ENCODE measurements around the gene NFAT5. TPM values are rescaled to one million over a fixed set of nuclear protein-coding genes. Genes with fewer than 3 reads are reported as not detected.
"Not testable (repeated sequence)": the region's sequence is repeated elsewhere in the genome, so short reads cannot be mapped to it uniquely, and the experiment has no call there.

NFAT5 gene
- total RNA-seq, 1 donor from 2014 or later = 49.2 TPM

GRCh38 chr16:69637206-69637865 lies 71.6 kb downstream of the NFAT5 start:
- H3K27ac Mint-ChIP-seq; DNase-seq (ENCODE audit: low spot score); H3K27me3 Mint-ChIP-seq (ENCODE audit: low read depth); H3K4me1 Mint-ChIP-seq (ENCODE audit: low read depth); intact Hi-C loops (cut with micrococcal nuclease); H3K4me3 Mint-ChIP-seq (ENCODE audit: low read depth): not testable (repeated sequence)
- Mint-ChIP-seq H3K36me3 (ENCODE audit: low read depth) (peaks cover 54% of the 10 kb centered on the region), H3K9me3 (peaks cover 19% of the 10 kb centered on the region)

- H3K27ac Mint-ChIP-seq; H3K4me3 Mint-ChIP-seq (ENCODE audit: low read depth); DNase-seq (ENCODE audit: low spot score); H3K27me3 Mint-ChIP-seq (ENCODE audit: low read depth); intact Hi-C loops (cut with micrococcal nuclease); H3K4me1 Mint-ChIP-seq (ENCODE audit: low read depth); H3K9me3 Mint-ChIP-seq: not testable (repeated sequence)
- peaks cover 24% of the 10 kb centered on the region for H3K36me3 Mint-ChIP-seq (ENCODE audit: low read depth)
Measured at GRCh38 chr16:69643997-69644396, 78.2 kb downstream of the NFAT5 start.

GRCh38 chr16:69644790-69645189 lies 79.0 kb downstream of the NFAT5 start:
- no peaks in the 10 kb centered on the region for H3K27me3 Mint-ChIP-seq (ENCODE audit: low read depth)
- no peaks in the 10 kb centered on the region for H3K9me3 Mint-ChIP-seq
- no peak overlapping the region for H3K4me3 Mint-ChIP-seq (ENCODE audit: low read depth)
- H3K36me3 Mint-ChIP-seq (ENCODE audit: low read depth) = peaks cover 25% of the 10 kb centered on the region
- no peak overlapping the region for H3K27ac Mint-ChIP-seq
- DNase-seq (ENCODE audit: low spot score) = no peak
- intact Hi-C loops (cut with micrococcal nuclease) = no loop called here
- peaks cover 3% of the 10 kb centered on the region for H3K4me1 Mint-ChIP-seq (ENCODE audit: low read depth)

DNA sequence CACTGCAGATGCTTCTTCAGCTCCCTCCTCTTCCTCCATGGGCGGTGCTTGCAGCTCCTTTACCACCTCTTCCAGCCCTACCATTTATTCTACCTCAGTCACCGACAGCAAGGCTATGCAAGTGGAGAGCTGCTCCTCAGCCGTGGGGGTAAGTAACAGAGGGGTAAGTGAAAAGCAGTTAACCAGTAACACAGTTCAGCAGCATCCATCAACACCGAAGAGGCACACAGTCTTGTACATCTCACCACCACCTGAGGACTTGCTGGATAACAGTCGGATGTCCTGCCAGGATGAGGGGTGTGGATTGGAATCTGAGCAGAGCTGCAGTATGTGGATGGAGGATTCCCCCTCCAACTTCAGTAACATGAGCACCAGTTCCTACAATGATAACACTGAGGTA lies 81.3 kb downstream of the NFAT5 start:
- no peak for DNase-seq (ENCODE audit: low spot score)
- intact Hi-C loops (cut with micrococcal nuclease) = no loop called here
- H3K36me3 Mint-ChIP-seq (ENCODE audit: low read depth) = peaks cover 30% of the 10 kb centered on the region
- H3K27me3 Mint-ChIP-seq (ENCODE audit: low read depth) = no peaks in the 10 kb centered on the region
- H3K9me3 Mint-ChIP-seq = no peaks in the 10 kb centered on the region
- no peak overlapping the region for H3K27ac Mint-ChIP-seq
- H3K4me3 Mint-ChIP-seq (ENCODE audit: low read depth) = no peak overlapping the region
- peaks cover 3% of the 10 kb centered on the region for H3K4me1 Mint-ChIP-seq (ENCODE audit: low read depth)

- H3K9me3 Mint-ChIP-seq = no peaks in the 10 kb centered on the region
- peaks cover 50% of the 10 kb centered on the region for H3K36me3 Mint-ChIP-seq (ENCODE audit: low read depth)
- intact Hi-C loops (cut with micrococcal nuclease) = no loop called here
- H3K27ac Mint-ChIP-seq = no peak overlapping the region
- DNase-seq (ENCODE audit: low spot score) = no peak
- no peaks in the 10 kb centered on the region for H3K27me3 Mint-ChIP-seq (ENCODE audit: low read depth)
- no peak overlapping the region for H3K4me3 Mint-ChIP-seq (ENCODE audit: low read depth)
- H3K4me1 Mint-ChIP-seq (ENCODE audit: low read depth) = no peaks in the 10 kb centered on the region
Measured at GRCh38 chr16:69651217-69651616, 85.5 kb downstream of the NFAT5 start.

GRCh38 chr16:69654280-69654931 lies 88.6 kb downstream of the NFAT5 start:
- Mint-ChIP-seq H3K27me3 (ENCODE audit: low read depth) (no peaks in the 10 kb centered on the region), H3K4me1 (ENCODE audit: low read depth) (no peaks in the 10 kb centered on the region), H3K9me3 (no peaks in the 10 kb centered on the region), H3K4me3 (ENCODE audit: low read depth) (no peak overlapping the region), H3K36me3 (ENCODE audit: low read depth) (peaks cover 43% of the 10 kb centered on the region), H3K27ac (no peak overlapping the region)
- no peak for DNase-seq (ENCODE audit: low spot score)
- intact Hi-C loops (cut with micrococcal nuclease) = no loop called here

DNA sequence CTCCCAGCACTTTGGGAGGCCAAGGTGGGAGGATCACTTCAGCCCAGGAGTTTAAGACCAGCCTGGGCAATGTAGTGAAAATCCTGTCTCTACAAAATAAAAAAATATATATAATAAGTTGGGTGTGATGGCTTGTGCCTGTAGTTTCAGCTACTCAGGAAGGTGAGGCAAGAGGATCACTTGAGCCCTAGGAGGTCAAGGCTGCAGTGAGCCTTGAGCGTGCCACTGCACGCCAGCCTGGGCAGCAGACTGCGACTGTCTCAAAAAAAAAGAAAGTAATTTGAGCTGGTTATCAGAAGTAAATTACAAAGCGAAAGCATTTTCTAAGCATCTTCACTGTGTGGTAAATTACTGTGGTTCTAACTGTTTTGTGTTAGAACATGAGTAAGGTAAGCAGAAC lies 94.4 kb downstream of the NFAT5 start:
- peaks cover 53% of the 10 kb centered on the region for H3K36me3 Mint-ChIP-seq (ENCODE audit: low read depth)
- no peak for DNase-seq (ENCODE audit: low spot score)
- no peak overlapping the region for H3K27ac Mint-ChIP-seq
- no peaks in the 10 kb centered on the region for H3K4me1 Mint-ChIP-seq (ENCODE audit: low read depth)
- no peaks in the 10 kb centered on the region for H3K9me3 Mint-ChIP-seq
- no peak overlapping the region for H3K4me3 Mint-ChIP-seq (ENCODE audit: low read depth)
- intact Hi-C loops (cut with micrococcal nuclease) = no loop called here
- H3K27me3 Mint-ChIP-seq (ENCODE audit: low read depth) = no peaks in the 10 kb centered on the region

DNA sequence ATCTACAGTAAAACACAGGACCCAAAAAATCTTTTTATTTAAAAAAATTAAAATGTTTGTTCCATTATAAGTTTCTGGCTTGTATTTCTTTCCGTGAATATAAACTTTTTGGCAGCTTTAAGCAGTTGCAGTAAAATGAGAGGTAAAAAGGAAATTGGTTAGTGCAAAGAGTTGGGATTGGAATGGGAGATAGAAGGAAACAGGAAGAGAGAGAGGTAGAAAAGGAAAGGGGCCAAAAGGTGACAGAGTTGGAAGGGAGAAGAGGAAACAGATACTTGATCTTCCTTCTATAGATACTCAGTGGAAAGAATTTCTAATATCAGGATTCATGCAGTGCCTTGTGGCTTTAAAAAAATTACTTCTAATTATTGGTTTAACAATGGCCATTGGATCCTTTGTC lies 97.1 kb downstream of the NFAT5 start:
- Mint-ChIP-seq H3K36me3 (ENCODE audit: low read depth) (peaks cover 50% of the 10 kb centered on the region), H3K9me3 (no peaks in the 10 kb centered on the region), H3K4me1 (ENCODE audit: low read depth) (no peaks in the 10 kb centered on the region), H3K4me3 (ENCODE audit: low read depth) (no peak overlapping the region), H3K27ac (peak overlapping the region; percentile 44), H3K27me3 (ENCODE audit: low read depth) (no peaks in the 10 kb centered on the region)
- no peak for DNase-seq (ENCODE audit: low spot score)
- intact Hi-C loops (cut with micrococcal nuclease) = no loop called here

DNA sequence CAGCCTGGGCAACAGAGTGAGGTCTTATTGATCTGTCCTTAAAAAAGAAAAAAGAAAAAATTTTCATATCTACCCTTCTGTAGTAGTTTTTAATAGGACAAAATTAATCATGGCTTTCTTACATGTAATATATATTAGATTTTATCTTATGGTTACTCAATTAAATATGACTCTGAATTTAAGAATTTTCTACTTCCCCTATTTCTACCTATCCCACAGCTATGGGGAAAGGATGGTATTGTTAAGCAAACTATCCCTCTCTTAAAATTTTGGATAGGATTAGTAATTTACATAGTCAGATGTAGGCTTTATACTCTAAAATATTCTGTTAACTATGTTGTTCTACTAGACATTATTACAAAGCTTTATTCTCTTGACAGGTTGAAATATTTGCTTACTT lies 98.1 kb downstream of the NFAT5 start:
- Mint-ChIP-seq H3K27me3 (ENCODE audit: low read depth) (no peaks in the 10 kb centered on the region), H3K27ac (no peak overlapping the region), H3K4me3 (ENCODE audit: low read depth) (no peak overlapping the region), H3K4me1 (ENCODE audit: low read depth) (no peaks in the 10 kb centered on the region), H3K9me3 (no peaks in the 10 kb centered on the region), H3K36me3 (ENCODE audit: low read depth) (peaks cover 52% of the 10 kb centered on the region)
- intact Hi-C loops (cut with micrococcal nuclease) = no loop called here
- no peak for DNase-seq (ENCODE audit: low spot score)

DNA sequence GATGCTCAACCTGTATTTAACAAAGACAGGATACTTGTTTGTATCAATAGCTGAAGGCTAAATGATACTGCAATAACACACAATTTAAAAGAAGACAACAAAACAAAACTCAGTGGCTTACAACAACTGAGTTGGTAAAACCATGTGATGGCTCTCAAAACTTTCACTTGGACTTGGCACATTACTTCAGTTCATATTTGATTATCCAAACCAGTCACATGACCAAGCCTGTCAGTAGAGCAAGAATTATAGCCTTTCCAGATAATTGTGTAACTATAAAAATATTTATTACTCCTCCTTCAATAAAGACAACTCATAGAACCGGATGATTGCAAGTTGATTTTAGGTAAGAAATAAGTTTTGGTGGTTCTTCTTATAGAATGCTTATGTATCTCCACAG lies 103.8 kb downstream of the NFAT5 start:
- no peak overlapping the region for H3K27ac Mint-ChIP-seq
- intact Hi-C loops (cut with micrococcal nuclease) = no loop called here
- DNase-seq (ENCODE audit: low spot score) = no peak
- H3K4me1 Mint-ChIP-seq (ENCODE audit: low read depth) = peaks cover 4% of the 10 kb centered on the region
- H3K9me3 Mint-ChIP-seq = no peaks in the 10 kb centered on the region
- H3K27me3 Mint-ChIP-seq (ENCODE audit: low read depth) = no peaks in the 10 kb centered on the region
- no peak overlapping the region for H3K4me3 Mint-ChIP-seq (ENCODE audit: low read depth)
- peaks cover 55% of the 10 kb centered on the region for H3K36me3 Mint-ChIP-seq (ENCODE audit: low read depth)

GRCh38 chr16:69672315-69672997 lies 106.7 kb downstream of the NFAT5 start:
- Mint-ChIP-seq H3K4me3 (ENCODE audit: low read depth) (no peak overlapping the region), H3K9me3 (no peaks in the 10 kb centered on the region), H3K36me3 (ENCODE audit: low read depth) (peaks cover 64% of the 10 kb centered on the region), H3K27me3 (ENCODE audit: low read depth) (no peaks in the 10 kb centered on the region), H3K4me1 (ENCODE audit: low read depth) (peaks cover 4% of the 10 kb centered on the region), H3K27ac (no peak overlapping the region)
- no peak for DNase-seq (ENCODE audit: low spot score)
- intact Hi-C loops (cut with micrococcal nuclease) = no loop called here

- DNase-seq (ENCODE audit: low spot score) = no peak
- intact Hi-C loops (cut with micrococcal nuclease) = no loop called here
- Mint-ChIP-seq H3K4me3 (ENCODE audit: low read depth) (no peak overlapping the region), H3K9me3 (no peaks in the 10 kb centered on the region), H3K36me3 (ENCODE audit: low read depth) (peaks cover 62% of the 10 kb centered on the region), H3K27me3 (ENCODE audit: low read depth) (no peaks in the 10 kb centered on the region), H3K4me1 (ENCODE audit: low read depth) (peaks cover 4% of the 10 kb centered on the region), H3K27ac (no peak overlapping the region)
Measured at GRCh38 chr16:69672998-69673713, 107.4 kb downstream of the NFAT5 start.

DNA sequence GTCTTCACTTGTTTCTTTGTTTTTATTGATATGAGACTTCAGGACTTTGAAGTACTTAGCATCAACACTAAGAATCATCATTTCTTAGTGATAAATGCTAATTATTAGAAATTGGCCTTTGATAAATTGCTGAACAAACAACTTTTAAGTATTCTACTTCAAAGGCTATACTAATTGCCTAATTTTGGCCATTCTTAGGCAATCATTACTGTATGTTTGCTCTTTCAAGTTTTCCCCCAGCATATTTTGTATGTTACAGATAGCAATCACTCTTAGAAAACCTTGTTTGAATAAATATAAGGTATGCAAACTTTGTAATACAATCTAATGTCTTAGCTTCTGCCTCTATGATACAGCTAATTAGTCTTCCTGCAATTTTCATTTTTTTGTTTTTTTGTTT lies 114.6 kb downstream of the NFAT5 start:
- no peaks in the 10 kb centered on the region for H3K4me1 Mint-ChIP-seq (ENCODE audit: low read depth)
- H3K27ac Mint-ChIP-seq = no peak overlapping the region
- peaks cover 34% of the 10 kb centered on the region for H3K36me3 Mint-ChIP-seq (ENCODE audit: low read depth)
- H3K4me3 Mint-ChIP-seq (ENCODE audit: low read depth) = no peak overlapping the region
- no peaks in the 10 kb centered on the region for H3K9me3 Mint-ChIP-seq
- no peaks in the 10 kb centered on the region for H3K27me3 Mint-ChIP-seq (ENCODE audit: low read depth)
- DNase-seq (ENCODE audit: low spot score) = no peak
- intact Hi-C loops (cut with micrococcal nuclease) = no loop called here

Data from activated T-helper 2 cell treated with anti-CD3 and anti-CD28 coated beads, Interferon-gamma antibody, Interleukin-2, Interleukin-4, amounts not matched to agents 10 μg/mL and 5 μg/mL and 100 μg/mL, durations not matched to agents 14 hours and 24 hours and 36 hours (primary cell).